HG03520 (cell line): ENCODE data around the gene HAGHL.
"Not testable (repeated sequence)": the region's sequence is repeated elsewhere in the genome, so short reads cannot be mapped to it uniquely, and the experiment has no call there.

Source experiments
- ATAC-seq: cut with Tn5 transposase; IDR thresholded peaks from one replicate; pipeline ENCODE4 v1.9.1; 2021; ENCODE audit warnings: mild to moderate bottlenecking, moderate library complexity; ENCODE audit not compliant: unreplicated experiment

The HAGHL gene

GRCh38 chr16:687499-687898 lies 39.4 kb upstream of the HAGHL start:
- ATAC-seq = no peak

GRCh38 chr16:689175-689897 lies 37.6 kb upstream of the HAGHL start:
- no peak for ATAC-seq

- ATAC-seq = not testable (repeated sequence)
Observed at GRCh38 chr16:691242-691641, 35.7 kb upstream of the HAGHL start.

- no peak for ATAC-seq
Observed at GRCh38 chr16:692356-693108, 34.4 kb upstream of the HAGHL start.

GRCh38 chr16:693364-693763 lies 33.5 kb upstream of the HAGHL start:
- ATAC-seq = no peak

- ATAC-seq = no peak
Observed at GRCh38 chr16:693766-694165, 33.1 kb upstream of the HAGHL start.

- ATAC-seq = no peak
Observed at GRCh38 chr16:694187-694862, 32.6 kb upstream of the HAGHL start.

- no peak for ATAC-seq
Observed at GRCh38 chr16:694863-695354, 32.0 kb upstream of the HAGHL start.

GRCh38 chr16:695355-696089 lies 31.4 kb upstream of the HAGHL start:
- ATAC-seq = no peak

- no peak for ATAC-seq
Observed at GRCh38 chr16:698911-699671, 27.8 kb upstream of the HAGHL start.

GRCh38 chr16:700684-701584 lies 26.0 kb upstream of the HAGHL start:
- ATAC-seq = no peak

- ATAC-seq = no peak
Observed at GRCh38 chr16:702341-702740, 24.6 kb upstream of the HAGHL start.

GRCh38 chr16:703406-703805 lies 23.5 kb upstream of the HAGHL start:
- ATAC-seq = no peak

- ATAC-seq = no peak
Observed at GRCh38 chr16:704047-704446, 22.9 kb upstream of the HAGHL start.

GRCh38 chr16:704552-705380 lies 22.1 kb upstream of the HAGHL start:
- ATAC-seq = no peak

GRCh38 chr16:705431-706188 lies 21.3 kb upstream of the HAGHL start, which contains the start of gene FBXL16:
Gene FBXL16 (minus strand): TSS chr16:705801. CDS start chr16:697405, 8,396 bp downstream.
- no peak for ATAC-seq

GRCh38 chr16:706189-707061 lies 20.5 kb upstream of the HAGHL start:
- no peak for ATAC-seq
